Measurements from ENCODE around the gene P2RY11.

Gene P2RY11

GRCh38 chr19:10151521-10151920 lies 40.0 kb downstream of the P2RY11 start:
- TF ChIP-seq CTCF (IDR thresholded peaks at IDR 0.05), result no peak

- TF ChIP-seq CTCF (IDR thresholded peaks at IDR 0.05), result no peak
These were observed 40.6 kb downstream of the P2RY11 start for GRCh38 chr19:10152100-10152499.

GRCh38 chr19:10155839-10156238 lies 44.3 kb downstream of the P2RY11 start:
- no peak for TF ChIP-seq CTCF (IDR thresholded peaks at IDR 0.05)

GRCh38 chr19:10158071-10158470 lies 46.6 kb downstream of the P2RY11 start:
- no peak for TF ChIP-seq CTCF (IDR thresholded peaks at IDR 0.05)

- TF ChIP-seq CTCF (IDR thresholded peaks at IDR 0.05), result no peak
These were observed 47.0 kb downstream of the P2RY11 start for GRCh38 chr19:10158485-10158884.

GRCh38 chr19:10159610-10160009 lies 48.1 kb downstream of the P2RY11 start:
- no peak for TF ChIP-seq CTCF (IDR thresholded peaks at IDR 0.05)

- TF ChIP-seq CTCF (IDR thresholded peaks at IDR 0.05), result no peak
These were observed 52.0 kb downstream of the P2RY11 start for GRCh38 chr19:10163536-10163935.
